GM23338 (cell line): Measurements from ENCODE around the gene PPP2R1B. TPM values are rescaled to one million over a fixed set of nuclear protein-coding genes. Genes with fewer than 3 reads are reported as not detected.

Experiments
- ATAC-seq: fragments of 200-7000 bp; cut with Tn5 transposase; 3 replicates; pipeline ENCODE4 v1.9.1; 2020
- DNase-seq: peaks from one replicate; pipeline ENCODE4 v3.0.0-alpha.2; 2015; ENCODE audit warnings: low spot score
- H2AFZ ChIP-seq: fragments of 200-600 bp; sonication (generic); 2 replicates; pipeline ENCODE4 v1.8.0; 2016; ENCODE audit warnings: antibody characterized with exemption, mild to moderate bottlenecking, moderate library complexity
- H3F3A ChIP-seq: fragments of 200-600 bp; sonication (generic); replicated peaks from 2 replicates; pipeline ENCODE4 v1.8.0; 2017; ENCODE audit warnings: antibody characterized with exemption, mixed run types, low read depth
- H3K27ac ChIP-seq: fragments of 200-600 bp; sonication (generic); 2 replicates; pipeline ENCODE4 v1.6.1; 2016; ENCODE audit warnings: low read depth
- H3K27me3 ChIP-seq: fragments of 200-600 bp; sonication (generic); 2 replicates; pipeline ENCODE4 v1.8.0; 2016; ENCODE audit warnings: mild to moderate bottlenecking, mixed run types, moderate library complexity; ENCODE audit not compliant: insufficient read depth
- H3K36me3 ChIP-seq: fragments of 200-600 bp; sonication (generic); 2 replicates; pipeline ENCODE4 v1.8.0; 2016; ENCODE audit warnings: mild to moderate bottlenecking; ENCODE audit not compliant: insufficient read depth
- H3K4me1 ChIP-seq: fragments of 200-600 bp; sonication (generic); 2 replicates; pipeline ENCODE4 v1.8.0; 2016; ENCODE audit warnings: mild to moderate bottlenecking, moderate library complexity; ENCODE audit not compliant: insufficient read depth
- H3K4me2 ChIP-seq: fragments of 200-600 bp; sonication (generic); 2 replicates; pipeline ENCODE4 v1.7.1; 2017; ENCODE audit warnings: mixed run types
- H3K4me3 ChIP-seq: fragments of 200-600 bp; sonication (generic); 2 replicates; pipeline ENCODE4 v1.6.1; 2016; ENCODE audit warnings: mixed run types
- H3K79me2 ChIP-seq: fragments of 200-600 bp; sonication (generic); replicated peaks from 2 replicates; pipeline ENCODE4 v1.8.0; 2017; ENCODE audit warnings: mild to moderate bottlenecking; ENCODE audit not compliant: insufficient read depth
- H3K9me2 ChIP-seq: fragments of 200-600 bp; sonication (generic); 2 replicates; pipeline ENCODE4 v1.8.0; 2017; ENCODE audit not compliant: insufficient read depth
- H4K20me1 ChIP-seq: fragments of 200-600 bp; sonication (generic); replicated peaks from 2 replicates; pipeline ENCODE4 v1.8.0; 2017; ENCODE audit warnings: mild to moderate bottlenecking; ENCODE audit not compliant: insufficient read depth
- H3K27ac Mint-ChIP-seq: 2 replicates; pipeline ENCODE4 v1.8.0; 2020; ENCODE audit warnings: inconsistent platforms, mild to moderate bottlenecking, moderate library complexity, mixed read lengths
- H3K27me3 Mint-ChIP-seq: 3 replicates; pipeline ENCODE4 v1.8.0; 2022; ENCODE audit warnings: low read depth, mild to moderate bottlenecking, moderate library complexity, mixed read lengths, inconsistent platforms; ENCODE audit not compliant: insufficient read depth, poor library complexity
- H3K36me3 Mint-ChIP-seq: 3 replicates; pipeline ENCODE4 v1.8.0; 2021; ENCODE audit warnings: low read depth, mild to moderate bottlenecking, inconsistent platforms, moderate library complexity, mixed read lengths
- H3K4me1 Mint-ChIP-seq: 3 replicates; pipeline ENCODE4 v1.8.0; 2020; ENCODE audit warnings: mild to moderate bottlenecking, inconsistent platforms, mixed read lengths
- H3K4me3 Mint-ChIP-seq: 3 replicates; pipeline ENCODE4 v1.8.0; 2021; ENCODE audit warnings: moderate library complexity, mild to moderate bottlenecking, inconsistent platforms, mixed read lengths
- H3K9me3 Mint-ChIP-seq: 3 replicates; pipeline ENCODE4 v1.8.0; 2020; ENCODE audit warnings: moderate library complexity, mild to moderate bottlenecking, inconsistent platforms, mixed read lengths
- CREB1 ChIP-seq: fragments of 250-450 bp; sonication (Bioruptor Pico); IDR thresholded peaks from 2 replicates; pipeline ENCODE4 v1.5.0; 2020; ENCODE audit warnings: low read depth, mild to moderate bottlenecking, moderate library complexity
- EZH2 ChIP-seq: fragments of 200-600 bp; sonication (generic); IDR thresholded peaks from one replicate; pipeline ENCODE4 v1.8.0; 2017; ENCODE audit warnings: antibody characterized with exemption, mild to moderate bottlenecking, low read depth; ENCODE audit not compliant: unreplicated experiment
- EZH2phosphoT487 ChIP-seq: fragments of 200-600 bp; sonication (generic); IDR thresholded peaks from one replicate; pipeline ENCODE4 v1.8.1; 2018; ENCODE audit warnings: antibody characterized with exemption; ENCODE audit not compliant: unreplicated experiment
- NANOG ChIP-seq: IDR thresholded peaks from 2 replicates; pipeline ENCODE4 v1.6.1; 2016; ENCODE audit warnings: antibody characterized with exemption, borderline replicate concordance
- STAT1 ChIP-seq: IDR thresholded peaks from one replicate; pipeline ENCODE4 v1.6.1; 2016; ENCODE audit warnings: antibody characterized with exemption; ENCODE audit not compliant: unreplicated experiment
- ZNF331 ChIP-seq: fragments of 250-450 bp; sonication (Bioruptor Pico); IDR thresholded peaks from 2 replicates; pipeline ENCODE4 v1.5.0; 2020; ENCODE audit warnings: low read depth, mild to moderate bottlenecking, moderate library complexity
- ZNF462 ChIP-seq: fragments of 250-450 bp; sonication (Bioruptor Pico); IDR thresholded peaks from 2 replicates; pipeline ENCODE4 v1.5.0; 2020; ENCODE audit warnings: mild to moderate bottlenecking, moderate library complexity
- polyA plus RNA-seq: library from polyadenylated mRNA; unstranded; fragments of >200 nt; fragmentation: Nextera tagmentation; extraction: Ambion mirVana; gene quantifications from 2 replicates; pipeline ENCODE4 v1.2.1, GENCODE V29; 2016
- total RNA-seq: library from RNA; depleted of rRNA; stranded (reverse); fragments of >200 nt; shearing (Covaris generic); gene quantifications from 2 replicates; pipeline ENCODE4 v1.2.3, GENCODE V29; 2014
- TF ChIP-seq, protein P1 (sequence below), 2 experiments: fragments of 200-600 bp in 1 of 2; sonication (generic) in 1 of 2; conservative IDR thresholded peaks; 2 replicates each; pipeline versions ENCODE4 v1.5.1 to v1.6.1; 2016 to 2017; ENCODE audit warnings: antibody characterized with exemption in 2 of 2, low read depth in 2 of 2, mild to moderate bottlenecking in 2 of 2, moderate library complexity in 1 of 2
- TF ChIP-seq, protein P2 (sequence below): IDR thresholded peaks from 2 replicates; pipeline ENCODE4 v1.6.1; 2016; ENCODE audit warnings: antibody characterized with exemption
- TF ChIP-seq, protein P3 (sequence below): IDR thresholded peaks from one replicate; pipeline ENCODE4 v1.6.1; 2018; ENCODE audit warnings: antibody characterized with exemption; ENCODE audit not compliant: unreplicated experiment

The PPP2R1B gene
- total and polyA plus RNA-seq, 2 experiments from 2014 or later = 18.5 to 82.0 TPM

DNA sequence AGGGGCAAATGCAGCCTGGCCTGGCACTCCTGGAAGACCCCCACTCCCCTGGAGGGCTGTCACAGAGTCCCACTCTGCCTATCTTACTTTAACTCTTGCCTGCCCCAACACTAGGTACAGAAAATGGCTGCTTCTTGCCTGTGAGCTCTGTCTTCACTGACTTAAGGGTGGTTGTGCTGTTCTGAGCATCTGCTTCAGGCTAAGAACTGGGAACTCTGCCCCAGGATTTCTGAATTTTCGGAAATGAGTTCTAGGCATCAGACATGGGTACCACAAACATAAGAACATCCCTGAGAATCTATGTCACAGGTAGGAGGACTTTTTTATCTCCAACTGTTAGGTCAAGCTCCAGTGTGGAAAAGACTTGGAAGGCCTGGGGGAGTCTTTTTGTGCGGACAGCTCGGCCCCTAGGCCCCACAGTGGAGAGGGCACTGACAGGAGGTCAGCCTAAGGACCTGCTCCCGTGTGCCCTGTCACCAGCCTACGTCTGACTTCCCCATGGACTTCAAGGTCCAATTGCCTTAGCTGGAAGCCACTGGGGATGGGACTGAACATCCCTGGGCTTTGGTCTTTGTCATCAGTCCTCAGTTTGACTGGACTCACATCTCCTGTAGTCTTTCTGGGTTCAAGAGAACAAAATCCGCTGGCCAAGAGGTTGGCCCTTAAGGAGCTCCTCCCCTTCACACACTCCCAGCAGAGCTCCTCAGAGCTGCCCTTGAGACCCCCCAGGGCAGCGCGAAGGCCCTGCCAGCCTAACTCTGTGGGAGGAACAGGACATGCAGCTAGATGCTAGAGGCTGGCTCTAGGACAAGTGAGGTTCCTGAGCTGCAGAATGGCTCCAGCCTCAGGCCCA is 31.9 kb downstream of the PPP2R1B start (continued):
- TF ChIP-seq NANOG = no peak
- TF ChIP-seq EZH2phosphoT487 = no peak
- TF ChIP-seq, protein P1, sequence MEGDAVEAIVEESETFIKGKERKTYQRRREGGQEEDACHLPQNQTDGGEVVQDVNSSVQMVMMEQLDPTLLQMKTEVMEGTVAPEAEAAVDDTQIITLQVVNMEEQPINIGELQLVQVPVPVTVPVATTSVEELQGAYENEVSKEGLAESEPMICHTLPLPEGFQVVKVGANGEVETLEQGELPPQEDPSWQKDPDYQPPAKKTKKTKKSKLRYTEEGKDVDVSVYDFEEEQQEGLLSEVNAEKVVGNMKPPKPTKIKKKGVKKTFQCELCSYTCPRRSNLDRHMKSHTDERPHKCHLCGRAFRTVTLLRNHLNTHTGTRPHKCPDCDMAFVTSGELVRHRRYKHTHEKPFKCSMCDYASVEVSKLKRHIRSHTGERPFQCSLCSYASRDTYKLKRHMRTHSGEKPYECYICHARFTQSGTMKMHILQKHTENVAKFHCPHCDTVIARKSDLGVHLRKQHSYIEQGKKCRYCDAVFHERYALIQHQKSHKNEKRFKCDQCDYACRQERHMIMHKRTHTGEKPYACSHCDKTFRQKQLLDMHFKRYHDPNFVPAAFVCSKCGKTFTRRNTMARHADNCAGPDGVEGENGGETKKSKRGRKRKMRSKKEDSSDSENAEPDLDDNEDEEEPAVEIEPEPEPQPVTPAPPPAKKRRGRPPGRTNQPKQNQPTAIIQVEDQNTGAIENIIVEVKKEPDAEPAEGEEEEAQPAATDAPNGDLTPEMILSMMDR (conservative IDR thresholded peaks at IDR 0.05; ENCODE audit: low read depth in 2 of 2) = no peak
- TF ChIP-seq EZH2 = no peak

- DNase-seq (no peak), ATAC-seq (peak; percentile 15)
Measured at GRCh38 chr11:111733611-111734088, 32.5 kb downstream of the PPP2R1B start.

More at GRCh38 chr11:111733611-111734088, 32.5 kb downstream of the PPP2R1B start:
- no peaks in the 10 kb centered on the region for H3K9me3 Mint-ChIP-seq
- no peak overlapping the region for H3K27ac Mint-ChIP-seq
- peaks cover 8% of the 10 kb centered on the region for H3K27me3 Mint-ChIP-seq
- no peaks in the 10 kb centered on the region for H4K20me1 ChIP-seq
- no peak for TF ChIP-seq NANOG
- TF ChIP-seq, protein P2, sequence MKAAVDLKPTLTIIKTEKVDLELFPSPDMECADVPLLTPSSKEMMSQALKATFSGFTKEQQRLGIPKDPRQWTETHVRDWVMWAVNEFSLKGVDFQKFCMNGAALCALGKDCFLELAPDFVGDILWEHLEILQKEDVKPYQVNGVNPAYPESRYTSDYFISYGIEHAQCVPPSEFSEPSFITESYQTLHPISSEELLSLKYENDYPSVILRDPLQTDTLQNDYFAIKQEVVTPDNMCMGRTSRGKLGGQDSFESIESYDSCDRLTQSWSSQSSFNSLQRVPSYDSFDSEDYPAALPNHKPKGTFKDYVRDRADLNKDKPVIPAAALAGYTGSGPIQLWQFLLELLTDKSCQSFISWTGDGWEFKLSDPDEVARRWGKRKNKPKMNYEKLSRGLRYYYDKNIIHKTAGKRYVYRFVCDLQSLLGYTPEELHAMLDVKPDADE = no peak
- TF ChIP-seq EZH2phosphoT487 = no peak
- TF ChIP-seq ZNF462 (CRISPR knock-in tag) = no peak
- TF ChIP-seq STAT1 = no peak
- no peak for TF ChIP-seq CREB1
- no peak for TF ChIP-seq ZNF331 (CRISPR knock-in tag)
- TF ChIP-seq, protein P3, sequence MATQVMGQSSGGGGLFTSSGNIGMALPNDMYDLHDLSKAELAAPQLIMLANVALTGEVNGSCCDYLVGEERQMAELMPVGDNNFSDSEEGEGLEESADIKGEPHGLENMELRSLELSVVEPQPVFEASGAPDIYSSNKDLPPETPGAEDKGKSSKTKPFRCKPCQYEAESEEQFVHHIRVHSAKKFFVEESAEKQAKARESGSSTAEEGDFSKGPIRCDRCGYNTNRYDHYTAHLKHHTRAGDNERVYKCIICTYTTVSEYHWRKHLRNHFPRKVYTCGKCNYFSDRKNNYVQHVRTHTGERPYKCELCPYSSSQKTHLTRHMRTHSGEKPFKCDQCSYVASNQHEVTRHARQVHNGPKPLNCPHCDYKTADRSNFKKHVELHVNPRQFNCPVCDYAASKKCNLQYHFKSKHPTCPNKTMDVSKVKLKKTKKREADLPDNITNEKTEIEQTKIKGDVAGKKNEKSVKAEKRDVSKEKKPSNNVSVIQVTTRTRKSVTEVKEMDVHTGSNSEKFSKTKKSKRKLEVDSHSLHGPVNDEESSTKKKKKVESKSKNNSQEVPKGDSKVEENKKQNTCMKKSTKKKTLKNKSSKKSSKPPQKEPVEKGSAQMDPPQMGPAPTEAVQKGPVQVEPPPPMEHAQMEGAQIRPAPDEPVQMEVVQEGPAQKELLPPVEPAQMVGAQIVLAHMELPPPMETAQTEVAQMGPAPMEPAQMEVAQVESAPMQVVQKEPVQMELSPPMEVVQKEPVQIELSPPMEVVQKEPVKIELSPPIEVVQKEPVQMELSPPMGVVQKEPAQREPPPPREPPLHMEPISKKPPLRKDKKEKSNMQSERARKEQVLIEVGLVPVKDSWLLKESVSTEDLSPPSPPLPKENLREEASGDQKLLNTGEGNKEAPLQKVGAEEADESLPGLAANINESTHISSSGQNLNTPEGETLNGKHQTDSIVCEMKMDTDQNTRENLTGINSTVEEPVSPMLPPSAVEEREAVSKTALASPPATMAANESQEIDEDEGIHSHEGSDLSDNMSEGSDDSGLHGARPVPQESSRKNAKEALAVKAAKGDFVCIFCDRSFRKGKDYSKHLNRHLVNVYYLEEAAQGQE = no peak
- no peak overlapping the region for H2AFZ ChIP-seq
- H3K4me3 ChIP-seq = no peak overlapping the region
- H3K79me2 ChIP-seq = no peaks in the 10 kb centered on the region
- no peaks in the 10 kb centered on the region for H3K36me3 ChIP-seq
- H3F3A ChIP-seq = no peaks in the 10 kb centered on the region
- H3K4me3 Mint-ChIP-seq = no peak overlapping the region
- H3K4me1 ChIP-seq = no peaks in the 10 kb centered on the region; the same call in 1 of the 2 replicates
- H3K4me2 ChIP-seq = no peak overlapping the region
- peaks cover 10% of the 10 kb centered on the region for H3K36me3 Mint-ChIP-seq
- H3K27ac ChIP-seq = no peak overlapping the region; the same call in none of the 2 replicates
- H3K4me1 Mint-ChIP-seq = peaks cover 25% of the 10 kb centered on the region
- H3K27me3 ChIP-seq = no peaks in the 10 kb centered on the region
- no peaks in the 10 kb centered on the region for H3K9me2 ChIP-seq
